ENCODE measurements around the gene LAMB4.

LAMB4 gene

GRCh38 chr7:108096996-108097395 lies 33.2 kb downstream of the LAMB4 start:
- Histone ChIP-seq H3K27ac (replicated peaks) (no peak overlapping the region), H3K4me3 (replicated peaks; ENCODE audit: insufficient read depth, low read length) (no peak overlapping the region), H3K27me3 (ENCODE audit: insufficient read depth, poor library complexity, severe bottlenecking) (no peaks in the 10 kb centered on the region)
- no peak for TF ChIP-seq CTCF (IDR thresholded peaks at IDR 0.05; ENCODE audit: insufficient read depth, low read length)
- no peak for TF ChIP-seq SPI1 (IDR thresholded peaks at IDR 0.05; ENCODE audit: borderline replicate concordance, low read depth)
- TF ChIP-seq POLR2AphosphoS5 (IDR thresholded peaks at IDR 0.05; ENCODE audit: low read depth): no peak
- TF ChIP-seq GABPA (IDR thresholded peaks at IDR 0.05; ENCODE audit: low read depth): no peak
- no peak for TF ChIP-seq REST (IDR thresholded peaks at IDR 0.05; ENCODE audit: insufficient replicate concordance, low read depth)
- DNase-seq (ENCODE audit: low read depth in 1 of 2, low spot score in 1 of 2): no peak

GRCh38 chr7:108094933-108095710 lies 35.0 kb downstream of the LAMB4 start:
- TF ChIP-seq CTCF (IDR thresholded peaks at IDR 0.05; ENCODE audit: insufficient read depth, low read length): no peak
- TF ChIP-seq POLR2AphosphoS5 (IDR thresholded peaks at IDR 0.05; ENCODE audit: low read depth): no peak

GRCh38 chr7:108094346-108094745 lies 35.8 kb downstream of the LAMB4 start:
- no peaks in the 10 kb centered on the region for H3K27me3 ChIP-seq (ENCODE audit: insufficient read depth, poor library complexity, severe bottlenecking)
- TF ChIP-seq POLR2AphosphoS5 (IDR thresholded peaks at IDR 0.05; ENCODE audit: low read depth) (no peak), CTCF (IDR thresholded peaks at IDR 0.05; ENCODE audit: insufficient read depth, low read length) (no peak), SPI1 (IDR thresholded peaks at IDR 0.05; ENCODE audit: borderline replicate concordance, low read depth) (no peak), GABPA (IDR thresholded peaks at IDR 0.05; ENCODE audit: low read depth) (no peak), REST (IDR thresholded peaks at IDR 0.05; ENCODE audit: insufficient replicate concordance, low read depth) (no peak)
- H3K4me3 ChIP-seq (replicated peaks; ENCODE audit: insufficient read depth, low read length): no peak overlapping the region
- H3K27ac ChIP-seq (replicated peaks): no peak overlapping the region
- DNase-seq (ENCODE audit: low read depth in 1 of 2, low spot score in 1 of 2): no peak

More at GRCh38 chr7:108094933-108095710, 35.0 kb downstream of the LAMB4 start:
- Histone ChIP-seq H3K27ac (replicated peaks) (no peak overlapping the region), H3K4me3 (replicated peaks; ENCODE audit: insufficient read depth, low read length) (no peak overlapping the region), H3K27me3 (ENCODE audit: insufficient read depth, poor library complexity, severe bottlenecking) (no peaks in the 10 kb centered on the region)
- DNase-seq (ENCODE audit: low read depth in 1 of 2, low spot score in 1 of 2): no peak
